H54 (cell line): ENCODE results near the gene RPS2.
A peak's percentile ranks its signal among the peaks of the same experiment; 100 is the strongest.
"Not testable (repeated sequence)": the region's sequence is repeated elsewhere in the genome, so short reads cannot be mapped to it uniquely, and the experiment has no call there.

Experiments
- DNase-seq: peaks from one replicate; pipeline ENCODE4 v3.0.0; 2011; ENCODE audit warnings: low spot score, mixed read lengths; ENCODE audit not compliant: insufficient read length
- FAIRE-seq: peaks from 3 replicates; lab custom pipeline; 2011; peaks lifted over from hg19 to GRCh38; lab: Jason Lieb, UNC
- POLR2A ChIP-seq: IDR thresholded peaks from 2 replicates; pipeline ENCODE4 v1.6.1; 2011; ENCODE audit warnings: low read depth, mild to moderate bottlenecking, low read length

Gene RPS2

GRCh38 chr16:1929578-1930337 is 34.9 kb downstream of the RPS2 start:
- DNase-seq (peak; percentile 96), FAIRE-seq (no peak)
- TF ChIP-seq POLR2A, result peak; percentile 35; the same call in 1 of the 2 replicates

- FAIRE-seq (no peak), DNase-seq (peak; percentile 77)
- no peak for TF ChIP-seq POLR2A
These were observed 35.5 kb downstream of the RPS2 start for GRCh38 chr16:1929105-1929504.

GRCh38 chr16:1926271-1926670 is 38.4 kb downstream of the RPS2 start:
- DNase-seq (no peak), FAIRE-seq (no peak)
- TF ChIP-seq POLR2A, result no peak

GRCh38 chr16:1924095-1924494 is 40.5 kb downstream of the RPS2 start:
- no peak for TF ChIP-seq POLR2A
- DNase-seq (no peak), FAIRE-seq (no peak)

- no peak for TF ChIP-seq POLR2A
- no peak for FAIRE-seq
- DNase-seq, result no peak
These were observed 41.2 kb downstream of the RPS2 start for GRCh38 chr16:1923299-1924034.

GRCh38 chr16:1922357-1922756 is 42.3 kb downstream of the RPS2 start:
- FAIRE-seq, result no peak
- no peak for DNase-seq
- no peak for TF ChIP-seq POLR2A

- no peak for TF ChIP-seq POLR2A
- DNase-seq (peak; percentile 65), FAIRE-seq (no peak)
These were observed 43.9 kb downstream of the RPS2 start for GRCh38 chr16:1920727-1921171.

GRCh38 chr16:1920122-1920521 is 44.5 kb downstream of the RPS2 start:
- DNase-seq, FAIRE-seq: not testable (repeated sequence)

- FAIRE-seq (no peak), DNase-seq (no peak)
- no peak for TF ChIP-seq POLR2A
These were observed 45.2 kb downstream of the RPS2 start for GRCh38 chr16:1919327-1919998.

GRCh38 chr16:1918351-1919326 is 46.0 kb downstream of the RPS2 start, which contains the start of gene HS3ST6:
TSS of gene HS3ST6 (minus strand) at chr16:1918415. CDS start at chr16:1918323, 92 bp downstream.
- FAIRE-seq (no peak), DNase-seq (no peak)
- no peak for TF ChIP-seq POLR2A

GRCh38 chr16:1917665-1918350 is 46.8 kb downstream of the RPS2 start:
- DNase-seq, result no peak
- FAIRE-seq, result no peak
- TF ChIP-seq POLR2A, result no peak

- DNase-seq (no peak), FAIRE-seq (no peak)
- TF ChIP-seq POLR2A, result no peak
These were observed 47.5 kb downstream of the RPS2 start for GRCh38 chr16:1917056-1917664.
